Upper lobe of left lung (tissue), 4 donors: ENCODE results near the gene GSTM4.
"Not testable (repeated sequence)": the region's sequence is repeated elsewhere in the genome, so short reads cannot be mapped to it uniquely, and the experiment has no call there.

Source experiments
- EP300 ChIP-seq, 4 donors: sonication (generic); formaldehyde crosslinking; IDR thresholded peaks; one replicate each; pipeline ENCODE4 v1.5.1; 2017; ENCODE audit warnings: antibody characterized with exemption in 4 of 4, control low read depth in 2 of 4
- POLR2A ChIP-seq, 4 donors: fragments of 450-650 bp; IDR thresholded peaks; one replicate each; pipeline ENCODE4 v1.5.1; 2016 to 2017; ENCODE audit warnings: antibody characterized with exemption in 4 of 4, mild to moderate bottlenecking in 2 of 4
- POLR2AphosphoS5 ChIP-seq, 2 donors: sonication (generic); formaldehyde crosslinking; IDR thresholded peaks; one replicate each; pipeline ENCODE4 v1.5.1; 2017; ENCODE audit warnings: antibody characterized with exemption in 2 of 2

DNA sequence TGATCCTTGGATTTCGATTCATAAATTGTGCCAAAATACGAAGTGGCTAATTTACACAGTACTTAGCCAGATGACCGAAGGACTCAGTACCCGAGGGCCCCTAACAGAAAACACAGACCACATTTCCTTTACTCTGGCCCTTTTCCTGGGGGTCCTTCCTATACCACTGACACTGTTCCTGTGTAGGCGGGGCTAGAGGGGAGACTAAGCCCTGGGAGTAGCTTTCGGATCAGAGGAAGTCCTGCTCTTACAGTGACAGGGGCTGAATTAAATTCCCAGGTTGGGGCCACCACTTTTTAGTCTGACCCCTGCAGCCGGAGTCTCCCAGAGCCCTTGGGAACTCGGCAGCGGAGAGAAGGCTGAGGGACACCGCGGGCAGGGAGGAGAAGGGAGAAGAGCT is 31.2 kb downstream of the GSTM4 start:
- TF ChIP-seq POLR2AphosphoS5, POLR2A, EP300 (IDR thresholded peaks at IDR 0.05): not testable (repeated sequence)
